ENCODE data around the gene C1orf210. TPM values are rescaled to one million over a fixed set of nuclear protein-coding genes. Genes with fewer than 3 reads are reported as not detected.

The C1orf210 gene
- total RNA-seq, 1 experiment from 2014 or later, result not detected

GRCh38 chr1:43232482-43232881, 52.9 kb downstream of the C1orf210 start:
- H3K4me3 ChIP-seq, result no peak overlapping the region
- DNase-seq (ENCODE audit: low read depth in 1 of 2, low spot score in 2 of 2), result no peak
- H3K4me1 ChIP-seq (replicated peaks), result peaks cover 13% of the 10 kb centered on the region
- H3K36me3 ChIP-seq, result no peaks in the 10 kb centered on the region
- H3K9me3 ChIP-seq (replicated peaks), result no peaks in the 10 kb centered on the region
- H3K27me3 ChIP-seq (replicated peaks), result no peaks in the 10 kb centered on the region
- peak overlapping the region; percentile 39 for H3K27ac ChIP-seq

DNA sequence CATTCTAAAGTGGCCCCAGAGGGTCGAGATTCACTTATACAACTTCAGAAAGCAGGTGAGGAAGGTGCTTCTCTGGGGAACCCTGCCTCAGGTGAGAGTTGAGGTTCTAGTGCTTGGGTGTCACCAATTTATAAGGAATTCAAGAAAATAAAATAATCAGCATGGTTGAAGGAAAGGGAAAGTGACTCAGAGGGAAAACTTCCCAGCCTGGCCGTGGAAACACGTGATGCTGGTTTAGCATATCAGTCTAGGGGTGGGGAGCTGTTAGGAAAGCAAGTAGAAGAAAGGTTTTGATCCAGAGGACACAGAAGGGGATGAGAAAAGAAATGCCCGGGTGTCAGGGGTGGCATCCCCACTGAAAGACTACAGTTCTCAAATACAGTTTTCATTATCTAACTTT, 53.3 kb downstream of the C1orf210 start:
- Histone ChIP-seq H3K27me3 (replicated peaks) (no peaks in the 10 kb centered on the region), H3K4me3 (no peak overlapping the region), H3K27ac (peak overlapping the region; percentile 39), H3K36me3 (no peaks in the 10 kb centered on the region), H3K4me1 (replicated peaks) (peaks cover 15% of the 10 kb centered on the region), H3K9me3 (replicated peaks) (no peaks in the 10 kb centered on the region)
- DNase-seq (ENCODE audit: low read depth in 1 of 2, low spot score in 2 of 2), result peak; percentile 64 to 66

Other genes with a start within 250 kb of the C1orf210 start
- gene EBNA1BP2, start 113.3 kb downstream of the C1orf210 start, total RNA-seq (2014; rRNA removed; shearing (Covaris generic)), result 235 and 270 TPM in 2 replicates
- 0.16 TPM in 1 of 2 replicates, not detected in the other for gene CFAP57, start 113.3 kb downstream of the C1orf210 start, total RNA-seq (2014; rRNA removed; shearing (Covaris generic))
- gene TMEM125, start 15.6 kb downstream of the C1orf210 start, total RNA-seq (2014; rRNA removed; shearing (Covaris generic)), result not detected in 2 replicates
- 0.11 TPM in 1 of 2 replicates, not detected in the other for gene TIE1, start 15.4 kb upstream of the C1orf210 start, total RNA-seq (2014; rRNA removed; shearing (Covaris generic))
- not detected in 2 replicates for gene MPL, start 52.2 kb upstream of the C1orf210 start, total RNA-seq (2014; rRNA removed; shearing (Covaris generic))
- 194 and 257 TPM in 2 replicates for gene CDC20, start 73.4 kb upstream of the C1orf210 start, total RNA-seq (2014; rRNA removed; shearing (Covaris generic))
- 69.5 and 115 TPM in 2 replicates for gene ELOVL1, start 82.4 kb upstream of the C1orf210 start, total RNA-seq (2014; rRNA removed; shearing (Covaris generic))
- gene MED8, start 104.2 kb upstream of the C1orf210 start, total RNA-seq (2014; rRNA removed; shearing (Covaris generic)), result 60.7 and 67.8 TPM in 2 replicates
- gene SZT2, start 104.3 kb upstream of the C1orf210 start, total RNA-seq (2014; rRNA removed; shearing (Covaris generic)), result 15.6 and 19.8 TPM in 2 replicates
- 44.3 and 47.2 TPM in 2 replicates for gene HYI, start 168.3 kb upstream of the C1orf210 start, total RNA-seq (2014; rRNA removed; shearing (Covaris generic))
- gene PTPRF, start 245.3 kb upstream of the C1orf210 start, total RNA-seq (2014; rRNA removed; shearing (Covaris generic)), result 11.0 and 11.5 TPM in 2 replicates